HG02840 (cell line): ENCODE measurements around the gene AMN.

Source experiments
- ATAC-seq: cut with Tn5 transposase; IDR thresholded peaks from one replicate; pipeline ENCODE4 v1.9.1; 2021; ENCODE audit warnings: mild to moderate bottlenecking, moderate library complexity, moderate number of reproducible peaks; ENCODE audit not compliant: unreplicated experiment, low FRiP score

Gene AMN

DNA sequence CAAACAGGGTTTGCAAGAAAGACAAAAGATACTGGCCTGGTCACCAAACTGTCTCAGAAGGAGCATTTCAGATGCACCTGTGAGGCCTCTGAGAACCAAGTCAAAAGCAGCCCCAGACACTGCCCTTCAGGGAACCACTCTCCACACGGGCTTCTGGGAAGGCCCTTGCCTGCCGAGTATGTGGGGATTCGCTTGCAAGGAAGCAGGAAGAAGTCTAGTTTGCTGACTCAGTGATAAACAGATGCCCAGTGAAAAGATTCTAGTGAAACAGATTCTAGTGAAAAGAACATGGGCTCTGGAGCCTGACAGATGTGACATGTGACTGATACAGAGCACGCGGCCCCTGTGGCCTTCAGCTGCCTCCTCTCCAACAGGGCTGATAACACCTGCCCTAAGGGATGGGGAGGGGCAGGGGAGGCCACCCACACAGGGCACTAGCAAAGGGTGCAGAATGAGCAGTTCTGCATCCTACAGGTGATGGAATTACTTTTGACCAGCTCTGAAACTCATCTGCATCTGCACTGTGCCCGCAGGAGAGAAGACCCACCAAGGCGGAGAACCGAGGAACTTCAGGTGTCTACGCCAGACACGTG lies 19.1 kb downstream of the AMN start:
- ATAC-seq, result no peak

DNA sequence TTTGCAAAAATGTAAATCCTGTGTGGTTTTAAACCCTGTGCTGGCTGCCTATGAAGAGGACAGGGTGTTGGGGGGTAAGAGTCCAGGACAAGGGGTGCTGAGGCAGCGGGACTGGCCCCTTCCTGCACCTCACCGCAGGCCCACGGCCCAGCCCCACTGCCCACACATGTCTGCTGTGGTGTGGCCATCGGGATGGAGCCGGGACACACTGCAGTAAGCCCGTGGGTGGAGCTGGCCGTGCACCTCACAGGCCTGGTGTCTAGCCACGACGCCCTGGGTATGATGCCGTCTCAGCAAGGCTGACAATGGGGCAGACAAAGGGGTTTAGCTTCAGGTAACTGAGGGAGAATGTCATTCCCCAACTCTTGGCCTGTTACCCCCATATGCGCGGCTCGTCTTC lies 19.6 kb downstream of the AMN start:
- no peak for ATAC-seq

DNA sequence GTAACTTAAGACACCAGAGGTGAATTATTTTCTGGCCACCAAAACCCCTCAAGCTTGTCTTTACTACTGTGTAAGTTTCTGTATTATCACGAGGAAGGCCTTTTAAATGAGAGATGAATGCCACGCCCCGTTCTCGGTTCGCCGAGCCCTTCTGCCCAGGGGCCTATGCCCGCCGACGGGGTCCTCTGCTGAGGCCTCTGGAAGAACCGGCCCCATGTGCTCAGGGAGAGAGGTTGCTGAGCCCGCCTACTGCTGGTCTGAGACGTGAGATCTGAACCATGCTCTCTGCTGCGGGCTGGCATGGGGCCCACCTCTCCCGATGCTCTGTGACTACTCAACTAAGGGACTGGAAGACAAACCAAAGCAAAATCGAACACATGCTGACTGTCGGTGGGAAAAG lies 21.0 kb downstream of the AMN start:
- no peak for ATAC-seq

GRCh38 chr14:102943979-102944378 lies 21.5 kb downstream of the AMN start:
- ATAC-seq, result no peak

DNA sequence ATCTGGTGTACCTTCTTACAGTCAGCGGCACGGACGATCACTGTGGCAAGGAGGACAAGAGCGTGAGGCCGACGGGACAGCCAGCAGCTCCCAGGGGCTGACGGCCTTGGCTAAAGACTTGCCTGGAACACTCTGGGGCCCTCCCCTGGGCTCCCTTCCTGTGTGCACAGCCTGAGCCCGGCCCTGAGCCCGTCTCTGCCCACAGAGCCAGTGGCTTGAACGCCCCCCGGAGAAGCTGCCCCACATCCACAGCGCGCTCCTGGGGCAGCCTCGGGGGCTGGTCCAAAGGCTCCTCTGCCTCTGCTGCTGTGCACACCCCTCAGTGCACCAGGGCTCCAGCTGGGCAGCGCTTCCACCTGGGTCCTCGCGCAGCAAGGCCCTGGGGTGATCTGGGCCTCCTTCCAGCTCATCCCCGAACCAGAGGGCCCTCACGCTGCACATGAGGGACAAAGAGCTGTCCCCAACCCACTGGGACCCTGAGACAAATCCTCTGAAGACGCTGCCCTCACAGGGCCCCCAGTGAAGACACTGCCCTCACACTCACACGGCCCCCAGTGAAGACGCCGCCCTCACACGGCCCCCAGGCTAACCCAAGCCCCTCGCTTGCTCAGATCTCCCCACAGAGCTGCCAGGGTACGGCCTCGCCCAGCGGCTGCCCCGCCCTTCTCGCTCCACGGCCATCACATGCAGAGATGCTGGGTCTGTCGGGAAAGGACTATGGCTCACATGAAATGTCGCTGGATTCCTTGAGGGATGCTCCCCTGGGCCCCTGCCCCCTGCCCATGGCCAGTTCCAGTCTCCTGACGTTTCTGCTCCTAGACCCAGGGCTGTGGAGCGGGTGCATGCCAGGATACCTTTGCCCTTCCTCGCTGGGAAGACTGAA lies 22.2 kb downstream of the AMN start:
- no peak for ATAC-seq

DNA sequence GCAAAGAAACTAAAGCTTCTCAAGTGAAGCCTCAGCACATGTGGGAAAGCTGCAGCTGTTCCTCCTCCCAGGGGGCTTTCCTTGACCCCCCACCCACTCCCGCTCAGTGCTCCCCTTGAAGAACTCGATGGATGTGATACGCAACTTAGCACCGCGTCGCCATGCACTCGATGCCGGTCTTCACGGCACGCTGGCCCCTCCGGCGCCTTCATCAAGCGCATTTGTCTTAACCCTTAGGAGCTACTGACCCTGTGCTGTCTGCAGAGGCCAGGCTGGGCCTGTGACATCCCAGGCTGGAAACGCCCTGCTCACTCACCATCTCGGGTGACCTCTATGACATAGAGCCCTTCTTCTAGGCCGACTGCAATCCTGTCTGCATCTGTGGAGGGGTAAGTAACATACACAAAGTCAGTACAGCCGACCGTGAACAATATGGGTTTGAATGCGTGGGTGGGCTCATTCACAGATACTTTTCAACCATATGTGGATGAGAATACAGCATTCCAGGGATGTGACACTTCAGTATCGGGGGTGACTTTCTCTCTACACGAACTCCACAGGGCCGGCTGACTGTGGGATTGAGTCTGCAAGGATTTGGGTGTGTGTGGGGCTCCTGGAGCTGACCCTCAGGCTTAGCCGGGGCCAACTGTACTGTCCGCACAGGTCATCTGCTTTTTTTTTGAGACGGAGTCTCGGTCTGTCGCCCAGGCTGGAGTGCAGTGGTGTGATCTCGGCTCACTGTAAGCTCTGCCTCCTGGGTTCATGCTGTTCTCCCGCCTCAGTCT lies 23.1 kb downstream of the AMN start:
- ATAC-seq, result no peak

- no peak for ATAC-seq
Observed at GRCh38 chr14:102947321-102948103, 25.0 kb downstream of the AMN start.

- ATAC-seq, result no peak
Observed at GRCh38 chr14:102948698-102949061, 26.2 kb downstream of the AMN start.

DNA sequence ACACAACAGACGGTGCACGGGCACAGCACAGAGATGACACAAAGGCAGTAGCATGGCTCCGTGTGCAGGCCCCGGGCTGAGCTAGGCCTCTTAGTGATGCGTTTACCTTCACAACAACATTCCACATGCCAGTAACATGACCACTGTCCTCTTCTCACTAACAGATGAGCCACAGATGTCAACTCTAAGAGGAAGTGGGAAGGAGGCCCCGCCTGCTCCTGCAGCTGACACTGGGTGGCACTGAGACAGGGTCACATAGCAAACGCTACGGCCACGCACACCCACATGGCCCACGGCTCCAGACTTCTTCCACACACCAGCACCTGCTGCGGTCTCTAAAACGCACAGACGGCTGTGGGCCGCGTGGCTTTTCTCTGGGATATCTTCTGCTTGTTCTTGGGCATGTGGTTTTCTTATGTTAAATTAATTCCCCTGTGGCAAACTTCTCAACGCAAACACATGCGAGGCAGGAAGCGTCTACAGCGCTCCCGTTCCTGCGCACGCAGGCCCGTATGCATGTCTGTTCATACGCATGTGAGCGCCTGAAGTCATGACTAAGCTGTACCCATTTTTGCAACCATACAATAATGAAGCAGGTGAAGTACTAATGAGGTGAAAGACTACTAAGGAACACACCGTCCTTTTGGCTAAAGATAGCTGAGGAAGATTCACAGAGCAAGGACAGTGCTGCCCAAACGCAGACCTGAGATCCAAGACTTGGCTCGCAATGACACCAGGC lies 26.8 kb downstream of the AMN start:
- no peak for ATAC-seq

GRCh38 chr14:102949801-102950451 lies 27.5 kb downstream of the AMN start:
- no peak for ATAC-seq

DNA sequence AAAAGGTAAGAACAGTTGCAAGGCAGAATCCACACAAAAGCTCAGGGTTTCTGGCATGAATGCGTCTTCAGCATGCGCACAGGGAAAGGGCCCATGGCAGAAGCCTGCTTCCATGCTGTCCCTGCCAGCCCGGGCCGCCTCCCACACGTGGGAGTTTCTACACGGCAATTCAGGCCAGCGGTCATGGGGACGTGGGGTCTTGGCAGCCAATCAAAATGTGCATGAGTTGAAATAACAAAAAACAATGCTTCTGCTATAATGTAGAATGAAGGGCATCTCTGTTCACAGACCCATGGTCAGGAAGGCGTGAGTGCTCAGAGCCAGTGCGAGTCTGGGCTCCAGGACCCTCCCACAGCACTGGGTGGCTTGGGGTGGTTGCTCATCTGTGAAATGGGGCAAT lies 28.6 kb downstream of the AMN start:
- ATAC-seq, result no peak

DNA sequence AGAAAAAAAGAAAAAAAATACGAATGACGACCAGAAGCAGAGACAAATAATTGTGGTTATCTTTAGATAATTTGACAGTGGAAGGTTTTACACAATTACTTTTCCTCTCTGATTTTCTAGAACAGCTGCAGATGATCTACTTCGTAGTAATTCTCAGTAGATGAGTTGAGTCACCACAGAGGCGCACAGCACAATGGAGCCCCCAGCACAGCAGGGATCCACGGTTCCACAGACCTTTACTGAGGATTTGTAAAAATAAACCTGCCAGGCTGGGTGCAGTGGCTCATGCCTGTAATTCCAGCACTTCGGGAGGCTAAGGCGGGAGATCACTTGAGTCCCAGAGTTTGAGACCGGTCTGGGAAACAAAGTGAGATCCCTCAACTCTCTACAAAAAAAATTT lies 29.3 kb downstream of the AMN start:
- ATAC-seq, result no peak

DNA sequence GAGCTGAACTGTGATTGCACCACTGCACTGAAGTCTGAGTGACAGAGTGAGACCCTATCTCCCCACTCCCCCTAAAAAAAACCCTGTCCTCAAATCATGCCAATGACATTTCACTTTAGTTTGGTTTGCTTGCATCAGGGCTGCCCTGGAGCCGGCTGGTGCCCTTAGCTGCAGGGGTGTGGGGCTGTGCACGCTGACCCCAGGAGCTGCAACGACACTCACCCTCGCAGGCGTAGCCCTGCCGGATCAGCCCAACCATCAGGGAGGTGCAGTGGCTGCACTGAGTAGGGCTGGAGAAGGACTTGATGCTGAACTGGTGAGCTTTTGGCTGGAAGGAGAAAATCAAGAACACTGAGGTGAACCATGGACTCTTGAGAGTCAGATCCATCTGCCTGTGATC lies 29.8 kb downstream of the AMN start:
- ATAC-seq, result no peak

GRCh38 chr14:102953100-102953499 lies 30.6 kb downstream of the AMN start:
- ATAC-seq, result no peak

GRCh38 chr14:102954081-102954789 lies 31.8 kb downstream of the AMN start:
- no peak for ATAC-seq

DNA sequence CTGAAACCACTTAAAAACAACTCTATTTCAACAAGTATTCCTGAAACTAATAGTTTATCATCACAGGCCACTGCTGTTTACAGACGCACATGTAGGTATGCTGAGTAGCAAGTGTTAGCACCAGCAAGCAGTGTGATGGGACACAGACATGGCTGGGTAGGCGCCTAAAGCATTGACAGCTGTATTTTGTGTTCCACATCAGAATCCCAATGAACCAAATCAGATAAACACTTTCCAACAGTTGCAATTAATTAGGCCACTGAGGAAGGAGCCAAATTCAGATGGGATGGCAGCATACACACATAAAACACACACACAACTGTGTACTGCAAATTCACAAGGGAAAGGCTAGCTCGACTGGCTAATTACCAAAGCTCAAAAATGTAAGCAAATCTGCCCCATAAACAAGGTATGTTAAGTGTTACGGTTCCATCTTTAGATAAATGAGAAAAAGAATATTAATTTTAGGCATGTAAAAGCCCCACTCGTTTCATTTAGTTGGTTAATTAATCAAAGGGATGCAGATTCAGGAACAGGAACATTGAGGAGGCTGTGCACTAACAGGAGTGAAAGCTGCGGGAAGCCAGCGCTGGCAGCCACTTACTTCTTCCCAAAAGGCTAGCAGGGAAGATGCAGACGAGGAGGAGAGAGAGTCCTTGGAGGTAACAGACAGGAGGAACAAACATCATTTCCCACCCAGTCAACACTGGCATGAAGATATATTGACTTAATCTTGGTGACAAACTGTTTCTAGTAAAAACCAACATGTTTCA lies 33.4 kb downstream of the AMN start:
- no peak for ATAC-seq

DNA sequence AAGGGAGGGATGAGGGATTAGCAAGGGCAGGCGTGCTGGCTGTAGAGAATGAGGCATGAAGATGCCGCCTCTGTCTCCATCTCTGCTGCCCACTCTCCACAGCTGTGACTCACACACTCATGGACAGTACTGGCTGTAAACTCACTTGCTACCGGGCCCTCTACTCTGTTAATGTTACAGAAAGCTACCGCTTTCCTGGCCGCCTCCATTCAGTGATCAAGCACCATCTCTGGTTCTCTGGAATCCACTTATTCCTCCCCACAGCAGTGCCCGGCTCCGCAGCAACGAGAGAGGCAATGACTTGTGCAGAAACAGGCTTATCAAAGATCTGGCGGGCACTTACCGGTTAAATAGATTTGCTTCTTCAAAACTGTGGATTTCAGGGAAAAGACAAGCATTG lies 34.8 kb downstream of the AMN start:
- ATAC-seq, result no peak

DNA sequence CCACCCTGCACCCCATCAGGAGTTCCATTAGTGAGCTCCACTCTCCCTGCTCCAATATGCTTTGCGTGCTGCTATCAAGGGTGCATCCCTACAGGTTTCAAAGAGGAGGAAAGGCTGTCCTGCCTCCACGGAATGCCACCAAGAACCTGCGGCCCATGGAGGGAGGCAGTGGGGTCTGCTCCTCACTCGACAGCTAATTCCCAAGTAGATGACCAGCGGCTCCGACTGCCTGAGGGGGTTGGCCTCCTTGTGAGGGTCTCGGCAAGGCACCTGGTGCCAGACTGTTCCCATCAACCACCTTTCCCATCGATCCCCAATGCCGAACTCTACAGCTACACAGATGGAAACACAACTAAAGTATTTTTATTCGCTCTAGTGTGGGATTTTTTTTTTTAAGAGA lies 36.0 kb downstream of the AMN start:
- no peak for ATAC-seq
